ENCODE data around the gene NLRP6. TPM values are rescaled to one million over a fixed set of nuclear protein-coding genes. Genes with fewer than 3 reads are reported as not detected.
"Not testable (repeated sequence)": the region's sequence is repeated elsewhere in the genome, so short reads cannot be mapped to it uniquely, and the experiment has no call there.

NLRP6 gene
- total RNA-seq, 1 donor from 2014 or later: not detected

- no peak overlapping the region for H3K27ac Mint-ChIP-seq
- H3K27me3 Mint-ChIP-seq (ENCODE audit: low read depth): peaks cover 12% of the 10 kb centered on the region
- H3K4me1 Mint-ChIP-seq: peaks cover 4% of the 10 kb centered on the region
- TF ChIP-seq CTCF (IDR thresholded peaks at IDR 0.05; ENCODE audit: unreplicated experiment): no peak
- no peaks in the 10 kb centered on the region for H3K36me3 Mint-ChIP-seq
- no peak overlapping the region for H3K4me3 Mint-ChIP-seq
- DNase-seq (ENCODE audit: low spot score in 2 of 2, unreplicated experiment in 2 of 2): no peak
- H3K9me3 Mint-ChIP-seq: peaks cover 3% of the 10 kb centered on the region
These were observed 10.7 kb upstream of the NLRP6 start for GRCh38 chr11:267491-267994.

GRCh38 chr11:268716-269145 lies 9.5 kb upstream of the NLRP6 start:
- not testable (repeated sequence) for H3K9me3 Mint-ChIP-seq; H3K27ac Mint-ChIP-seq; H3K36me3 Mint-ChIP-seq; DNase-seq (ENCODE audit: low spot score in 2 of 2, unreplicated experiment in 2 of 2); H3K4me1 Mint-ChIP-seq
- Mint-ChIP-seq H3K4me3 (peak overlapping the region; percentile 41), H3K27me3 (ENCODE audit: low read depth) (peaks cover 17% of the 10 kb centered on the region)

DNA sequence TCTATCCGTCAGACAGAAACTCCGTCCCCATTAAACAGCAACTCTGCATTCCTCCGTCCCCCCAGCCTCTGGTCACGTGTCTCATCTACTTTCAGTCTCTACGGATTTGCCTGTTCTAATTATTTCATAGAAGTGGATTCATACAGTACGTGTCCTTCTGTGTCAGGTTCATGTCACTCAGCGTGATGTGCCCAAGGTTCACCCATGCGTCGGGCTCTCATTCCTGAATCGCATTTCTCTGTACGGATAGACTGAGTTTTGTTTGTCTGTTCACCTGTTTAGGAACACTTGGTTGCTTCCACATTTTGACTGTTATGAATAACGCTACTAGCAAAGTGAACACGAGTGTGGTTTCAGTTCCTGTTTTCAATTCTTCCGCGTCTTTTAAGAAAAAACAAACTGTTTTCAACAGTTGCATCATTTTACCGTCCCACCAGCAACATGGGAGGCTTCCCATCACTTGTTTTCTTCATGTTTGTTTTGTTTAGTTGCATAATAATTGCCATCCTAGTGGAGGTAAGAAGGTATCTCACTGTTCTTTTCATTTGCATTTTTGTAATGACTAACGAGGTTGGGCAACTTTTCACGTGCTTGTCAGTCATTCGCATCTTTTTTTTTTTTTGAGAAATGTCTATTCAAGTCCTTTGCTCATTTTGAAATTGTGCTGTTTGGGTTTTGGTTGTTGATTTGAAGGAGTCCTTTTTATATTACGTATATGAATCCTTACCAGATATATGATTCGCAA lies 8.9 kb upstream of the NLRP6 start:
- H3K27ac Mint-ChIP-seq: no peak overlapping the region

DNA sequence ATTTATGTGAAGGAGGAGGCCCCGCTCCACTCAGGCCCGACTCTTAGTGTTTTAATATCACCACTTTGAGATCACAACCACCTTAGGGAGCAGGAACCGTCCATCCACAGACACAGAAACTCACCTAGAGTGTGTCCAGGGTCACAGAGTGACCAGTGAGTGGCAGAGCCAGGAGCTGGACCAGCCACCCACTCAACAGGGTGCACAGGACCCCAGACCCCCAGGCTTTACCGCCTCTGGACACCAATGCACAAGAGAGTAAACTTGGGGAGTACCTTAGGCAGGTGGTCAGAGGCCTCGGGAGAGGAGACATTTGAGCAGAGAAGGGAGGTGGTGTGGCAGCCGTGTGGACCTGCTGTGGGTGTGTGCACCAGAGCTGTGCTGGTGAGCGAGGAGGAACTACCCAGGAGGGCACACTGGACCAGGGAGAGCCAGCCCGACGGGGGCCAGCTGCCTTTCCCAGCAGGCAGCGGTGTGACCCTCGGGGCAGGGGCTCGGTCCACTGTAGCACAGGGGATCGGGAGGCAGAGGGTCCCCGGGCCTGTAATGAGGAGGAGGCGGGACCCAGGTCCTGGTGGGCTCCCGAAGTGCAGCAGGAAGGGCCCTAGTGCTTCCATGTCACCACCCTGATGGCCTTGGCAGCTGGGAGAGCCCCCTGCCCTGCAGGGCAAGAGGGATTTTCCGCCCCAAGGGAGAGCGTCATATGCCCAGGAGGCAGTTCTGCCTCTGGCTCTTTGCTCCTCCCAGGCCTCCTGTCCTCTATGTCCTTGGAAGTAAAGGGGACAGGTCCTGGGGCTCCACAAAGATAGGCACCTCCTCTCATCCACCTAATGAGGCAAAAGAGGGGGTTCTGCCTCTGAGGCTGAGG lies 7.5 kb upstream of the NLRP6 start:
- Mint-ChIP-seq H3K4me1 (peaks cover 4% of the 10 kb centered on the region), H3K27me3 (ENCODE audit: low read depth) (peaks cover 20% of the 10 kb centered on the region), H3K4me3 (no peak overlapping the region), H3K9me3 (peaks cover 3% of the 10 kb centered on the region), H3K27ac (no peak overlapping the region), H3K36me3 (no peaks in the 10 kb centered on the region)
- no peak for DNase-seq (ENCODE audit: low spot score in 2 of 2, unreplicated experiment in 2 of 2)
- no peak for TF ChIP-seq CTCF (IDR thresholded peaks at IDR 0.05; ENCODE audit: unreplicated experiment)

More for the DNA sequence above, 8.9 kb upstream of the NLRP6 start:
- no peaks in the 10 kb centered on the region for H3K36me3 Mint-ChIP-seq
- peaks cover 20% of the 10 kb centered on the region for H3K27me3 Mint-ChIP-seq (ENCODE audit: low read depth)
- DNase-seq (ENCODE audit: low spot score in 2 of 2, unreplicated experiment in 2 of 2): no peak
- TF ChIP-seq CTCF (IDR thresholded peaks at IDR 0.05; ENCODE audit: unreplicated experiment): no peak
- H3K4me1 Mint-ChIP-seq: peaks cover 4% of the 10 kb centered on the region
- peak overlapping the region; percentile 41 for H3K4me3 Mint-ChIP-seq
- H3K9me3 Mint-ChIP-seq: peaks cover 3% of the 10 kb centered on the region

- Mint-ChIP-seq H3K27ac (no peak overlapping the region), H3K36me3 (no peaks in the 10 kb centered on the region), H3K4me1 (peaks cover 4% of the 10 kb centered on the region), H3K4me3 (no peak overlapping the region), H3K27me3 (ENCODE audit: low read depth) (peaks cover 20% of the 10 kb centered on the region), H3K9me3 (peaks cover 8% of the 10 kb centered on the region)
- TF ChIP-seq CTCF (IDR thresholded peaks at IDR 0.05; ENCODE audit: unreplicated experiment): no peak
- DNase-seq (ENCODE audit: low spot score in 2 of 2, unreplicated experiment in 2 of 2): no peak
These were observed 6.9 kb upstream of the NLRP6 start for GRCh38 chr11:271319-271715.
